H9 (cell line): ENCODE data around the gene TENM3. TPM values are rescaled to one million over a fixed set of nuclear protein-coding genes. Genes with fewer than 3 reads are reported as not detected.

ENCODE experiments used
- DNase-seq: peaks from one replicate; pipeline ENCODE4 v3.0.0-alpha.2; 2017
- H2AFZ ChIP-seq: one replicate; pipeline ENCODE4 v1.6.1; 2013; ENCODE audit warnings: mild to moderate bottlenecking, low read length, control low read depth, moderate library complexity
- H2AK5ac ChIP-seq: 2 replicates; pipeline ENCODE4 v1.6.1; 2013; ENCODE audit warnings: low read length, control low read depth, mixed read lengths; ENCODE audit not compliant: insufficient read length
- H2BK120ac ChIP-seq: one replicate; pipeline ENCODE4 v1.6.1; 2013; ENCODE audit warnings: low read depth, mild to moderate bottlenecking, low read length, control low read depth, inconsistent platforms; ENCODE audit not compliant: poor library complexity, severe bottlenecking
- H2BK12ac ChIP-seq: 2 replicates; pipeline ENCODE4 v1.6.1; 2013; ENCODE audit warnings: low read length, control low read depth, mixed read lengths, low read depth; ENCODE audit not compliant: insufficient read length
- H2BK15ac ChIP-seq: 2 replicates; pipeline ENCODE4 v1.6.1; 2013; ENCODE audit warnings: low read depth, low read length, control low read depth
- H2BK20ac ChIP-seq: one replicate; pipeline ENCODE4 v1.6.1; 2013; ENCODE audit warnings: low read depth, mild to moderate bottlenecking, low read length, control low read depth, inconsistent platforms; ENCODE audit not compliant: poor library complexity, severe bottlenecking
- H2BK5ac ChIP-seq: 2 replicates; pipeline ENCODE4 v1.6.1; 2013; ENCODE audit warnings: low read length, control low read depth, mixed read lengths; ENCODE audit not compliant: insufficient read length
- H3K14ac ChIP-seq: 2 replicates; pipeline ENCODE4 v1.6.1; 2013; ENCODE audit warnings: low read length, control low read depth; ENCODE audit not compliant: insufficient read depth
- H3K18ac ChIP-seq: 2 replicates; pipeline ENCODE4 v1.6.1; 2013; ENCODE audit warnings: low read depth, mild to moderate bottlenecking, mixed read lengths, low read length, control low read depth; ENCODE audit not compliant: insufficient read length
- H3K23ac ChIP-seq: 2 replicates; pipeline ENCODE4 v1.6.1; 2013; ENCODE audit warnings: low read length, control low read depth, mixed read lengths, low read depth; ENCODE audit not compliant: insufficient read length
- H3K23me2 ChIP-seq: 2 replicates; pipeline ENCODE4 v1.6.1; 2013; ENCODE audit warnings: low read depth, mild to moderate bottlenecking, mixed read lengths, low read length, control low read depth; ENCODE audit not compliant: insufficient read length, poor library complexity, severe bottlenecking
- H3K27ac ChIP-seq: 2 replicates; pipeline ENCODE4 v1.5.1; 2013; ENCODE audit warnings: low read length, control low read depth, mixed read lengths, low read depth; ENCODE audit not compliant: insufficient read length
- H3K27me3 ChIP-seq: 2 replicates; pipeline ENCODE4 v1.6.1; 2013; ENCODE audit warnings: low read length, control low read depth, inconsistent platforms; ENCODE audit not compliant: insufficient read depth
- H3K4ac ChIP-seq: 2 replicates; pipeline ENCODE4 v1.6.1; 2013; ENCODE audit warnings: low read depth, mild to moderate bottlenecking, control low read depth, inconsistent platforms, low read length, moderate library complexity
- H3K4me1 ChIP-seq: 2 replicates; pipeline ENCODE4 v1.6.1; 2013; ENCODE audit warnings: low read length, control low read depth, inconsistent platforms; ENCODE audit not compliant: insufficient read depth
- H3K4me2 ChIP-seq: 2 replicates; pipeline ENCODE4 v1.6.1; 2013; ENCODE audit warnings: low read length, control low read depth, mixed read lengths; ENCODE audit not compliant: insufficient read length, insufficient read depth
- H3K56ac ChIP-seq: 2 replicates; pipeline ENCODE4 v1.6.1; 2013; ENCODE audit warnings: low read depth, mild to moderate bottlenecking, mixed read lengths, low read length, control low read depth; ENCODE audit not compliant: insufficient read length
- H3K79me1 ChIP-seq: 2 replicates; pipeline ENCODE4 v1.6.1; 2013; ENCODE audit warnings: low read depth, mild to moderate bottlenecking, moderate library complexity, low read length, control low read depth, inconsistent platforms; ENCODE audit not compliant: insufficient read depth, poor library complexity, severe bottlenecking
- H3K79me2 ChIP-seq: 2 replicates; pipeline ENCODE4 v1.6.1; 2013; ENCODE audit warnings: low read length, control low read depth, inconsistent platforms; ENCODE audit not compliant: insufficient read depth
- H3K9ac ChIP-seq: 2 replicates; pipeline ENCODE4 v1.6.1; 2013; ENCODE audit warnings: low read length, control low read depth, mixed read lengths; ENCODE audit not compliant: insufficient read length; ENCODE audit errors: extremely low read depth
- H3K9me3 ChIP-seq: one replicate; pipeline ENCODE4 v1.6.1; 2013; ENCODE audit warnings: low read depth, low read length, inconsistent platforms; ENCODE audit not compliant: control insufficient read depth
- H3T11ph ChIP-seq: one replicate; pipeline ENCODE4 v1.6.1; 2013; ENCODE audit warnings: mild to moderate bottlenecking, low read length, control low read depth, inconsistent platforms
- H4K20me1 ChIP-seq: one replicate; pipeline ENCODE4 v1.6.1; 2013; ENCODE audit not compliant: control insufficient read depth, insufficient read length, insufficient read depth
- H4K5ac ChIP-seq: 2 replicates; pipeline ENCODE4 v1.6.1; 2013; ENCODE audit warnings: low read depth, mild to moderate bottlenecking, mixed read lengths, low read length, control low read depth; ENCODE audit not compliant: insufficient read length
- H4K8ac ChIP-seq: replicated peaks from 2 replicates; pipeline ENCODE4 v1.6.1; 2013; ENCODE audit warnings: low read length, control low read depth, mixed read lengths, low read depth; ENCODE audit not compliant: insufficient read length
- H4K91ac ChIP-seq: 2 replicates; pipeline ENCODE4 v1.6.1; 2013; ENCODE audit warnings: low read depth, mild to moderate bottlenecking, moderate library complexity, mixed read lengths, low read length, control low read depth; ENCODE audit not compliant: insufficient read length
- H3K27ac Mint-ChIP-seq, 3 experiments: 2 replicates in 2 of 3; 3 replicates in 1 of 3; pipeline ENCODE4 v1.8.0; 2020 to 2021; ENCODE audit warnings: mixed read lengths in 3 of 3, mild to moderate bottlenecking in 1 of 3, moderate library complexity in 1 of 3
- H3K27me3 Mint-ChIP-seq: 2 replicates; pipeline ENCODE4 v1.8.0; 2021; ENCODE audit warnings: low read depth, mild to moderate bottlenecking, moderate library complexity, mixed read lengths
- H3K36me3 Mint-ChIP-seq, 3 experiments: 2 replicates in 2 of 3; 3 replicates in 1 of 3; pipeline ENCODE4 v1.8.0; 2020 to 2021; ENCODE audit warnings: low read depth in 3 of 3, mixed read lengths in 3 of 3; ENCODE audit not compliant: insufficient read depth in 1 of 3
- H3K4me1 Mint-ChIP-seq, 2 experiments: 2 replicates each; pipeline ENCODE4 v1.8.0; 2020; ENCODE audit warnings: mixed read lengths in 2 of 2
- H3K4me3 Mint-ChIP-seq, 2 experiments: 2 replicates in 1 of 2; 3 replicates in 1 of 2; pipeline ENCODE4 v1.8.0; 2020 to 2021; ENCODE audit warnings: mild to moderate bottlenecking in 2 of 2, mixed read lengths in 2 of 2, moderate library complexity in 1 of 2
- H3K9me3 Mint-ChIP-seq, 2 experiments: 2 replicates in 1 of 2; 3 replicates in 1 of 2; pipeline ENCODE4 v1.8.0; 2020; ENCODE audit warnings: mild to moderate bottlenecking in 2 of 2, mixed read lengths in 2 of 2, moderate library complexity in 1 of 2
- CTCF ChIP-seq: fragments of 200-600 bp; sonication (generic); conservative IDR thresholded peaks from 3 replicates; pipeline ENCODE4 v1.8.0; 2021; ENCODE audit warnings: antibody characterized with exemption, mild to moderate bottlenecking
- WGBS: extraction: QIAGEN DNeasy Blood & Tissue Kit; methylation state at CpG from one replicate; pipeline ENCODE4 v1.1.7; 2013; ENCODE audit warnings: missing lambda C conversion rate, low lambda C conversion rate, mixed read lengths; ENCODE audit not compliant: insufficient read length; ENCODE audit errors: extremely low coverage; 5-methylcytosine and 5-hydroxymethylcytosine counted together
- total RNA-seq: library from RNA; stranded (reverse); gene quantifications from 2 replicates; pipeline ENCODE4 v1.2.1, GENCODE V29; 2021

The TENM3 gene
- total RNA-seq, 1 experiment from 2014 or later, result 49.6 TPM

- Histone ChIP-seq H3K9ac (no peak overlapping the region), H2AFZ (no peak overlapping the region)
- peaks cover 64 to 71% of the 10 kb centered on the region in 2 experiments for H3K4me1 Mint-ChIP-seq
Observed at GRCh38 chr4:182207830-182208396, 35.3 kb upstream of the TENM3 start.

More at GRCh38 chr4:182207830-182208396, 35.3 kb upstream of the TENM3 start:
- Histone ChIP-seq H4K8ac (no peak overlapping the region), H4K20me1 (no peaks in the 10 kb centered on the region), H3K27ac (no peak overlapping the region), H3K18ac (no peak overlapping the region), H3K79me2 (no peaks in the 10 kb centered on the region; the same call in 1 of the 2 replicates), H2BK5ac (no peak overlapping the region), H3K79me1 (peaks cover 2% of the 10 kb centered on the region), H3T11ph (no peak overlapping the region), H3K23ac (no peak overlapping the region), H4K5ac (no peak overlapping the region), H3K27me3 (no peaks in the 10 kb centered on the region), H2BK15ac (no peak overlapping the region), H4K91ac (no peak overlapping the region), H3K56ac (no peak overlapping the region), H3K4me1 (peaks cover 13% of the 10 kb centered on the region; the same call in 1 of the 2 replicates), H3K4ac (no peak overlapping the region), H2BK12ac (no peak overlapping the region), H3K9me3 (no peaks in the 10 kb centered on the region), H3K4me2 (no peak overlapping the region), H2BK20ac (no peak overlapping the region), H3K14ac (no peak overlapping the region), H3K23me2 (no peaks in the 10 kb centered on the region), H2BK120ac (no peak overlapping the region), H2AK5ac (no peak overlapping the region)
- no peak overlapping the region for H3K4me3 Mint-ChIP-seq
- H3K36me3 Mint-ChIP-seq, result peaks cover 0 to 5% (median 2%) of the 10 kb centered on the region in 3 experiments; a peak in 4 of 7 replicates
- no peak for TF ChIP-seq CTCF
- DNase-seq, result no peak
- H3K9me3 Mint-ChIP-seq, result no peaks in the 10 kb centered on the region
- H3K27me3 Mint-ChIP-seq, result no peaks in the 10 kb centered on the region
- no CpG with 5 or more reads among the region's 2 CpGs for WGBS
- peak overlapping the region; percentile 21 to 68 (median 66); a peak in 3 of 7 replicates for H3K27ac Mint-ChIP-seq
